GM12878 (cell line): ENCODE results near the gene FKBP4. TPM values are rescaled to one million over a fixed set of nuclear protein-coding genes. Genes with fewer than 3 reads are reported as not detected.

Source experiments
- ATF7 ChIP-seq: fragments of 450-650 bp; IDR thresholded peaks from 2 replicates; pipeline ENCODE4 v1.6.1; 2016; ENCODE audit warnings: low read depth, mild to moderate bottlenecking
- CHD1 ChIP-seq: IDR thresholded peaks from 2 replicates; pipeline ENCODE4 v1.6.1; 2012; ENCODE audit warnings: low read depth, low read length, improper control_type of control experiment
- IKZF2 ChIP-seq, 2 experiments: fragments of 450-650 bp; IDR thresholded peaks; 2 replicates each; pipeline ENCODE4 v1.6.1; 2017; ENCODE audit warnings: mild to moderate bottlenecking in 2 of 2, moderate library complexity in 2 of 2
- MEF2A ChIP-seq: IDR thresholded peaks from 2 replicates; pipeline ENCODE4 v1.6.1; 2011; ENCODE audit warnings: low read depth, mild to moderate bottlenecking, low read length, moderate library complexity; ENCODE audit not compliant: insufficient read depth
- PML ChIP-seq: IDR thresholded peaks from 2 replicates; pipeline ENCODE4 v1.6.1; 2012; ENCODE audit warnings: low read length, inconsistent platforms
- POLR2AphosphoS5 ChIP-seq: IDR thresholded peaks from 2 replicates; pipeline ENCODE4 v1.6.1; 2011; ENCODE audit warnings: mild to moderate bottlenecking, low read length, inconsistent platforms
- RBBP5 ChIP-seq: fragments of 200-600 bp; sonication (generic); conservative IDR thresholded peaks from 2 replicates; pipeline ENCODE4 v1.6.1; 2016
- RFX5 ChIP-seq: IDR thresholded peaks from 2 replicates; pipeline ENCODE4 v1.6.1; 2011; ENCODE audit warnings: low read depth, low read length, improper control_type of control experiment
- RUNX3 ChIP-seq: IDR thresholded peaks from 2 replicates; pipeline ENCODE4 v1.6.1; 2012; ENCODE audit warnings: low read length, inconsistent platforms
- TCF7 ChIP-seq: IDR thresholded peaks from 2 replicates; pipeline ENCODE4 v1.6.1; 2014; ENCODE audit warnings: antibody characterized with exemption, borderline replicate concordance
- ZBED1 ChIP-seq: IDR thresholded peaks from 2 replicates; pipeline ENCODE4 v1.6.1; 2016; ENCODE audit warnings: borderline replicate concordance
- polyA plus RNA-seq, 11 experiments: library from polyadenylated mRNA; depleted of rRNA in 4 of 11; unstranded in 6 of 11; stranded (reverse) in 5 of 11; fragments of >200 nt; fragmentation: Nextera tagmentation in 4 of 11; fragmentation: Illumina TruSeq in 1 of 11; extraction: Ambion mirVana in 4 of 11; extraction: Trizol in 1 of 11; gene quantifications; 1 replicate in 1 of 11; 2 replicates in 10 of 11; pipeline versions ENCODE4 v1.2.1 to v1.2.3, GENCODE V29; 2011 to 2016; ENCODE audit warnings: inconsistent platforms in 2 of 11, missing spikeins in 2 of 11, low read depth in 1 of 11
- total RNA-seq, 4 experiments: library from RNA; depleted of rRNA in 3 of 4; stranded (reverse); fragments of >200 nt in 3 of 4; fragmentation: Illumina TruSeq in 1 of 4; extraction: Trizol in 1 of 4; gene quantifications; 2 replicates each; pipeline versions ENCODE4 v1.2.1 to v1.2.3, GENCODE V29; 2013 to 2021
- TF ChIP-seq, protein P1 (sequence below): fragments of 450-650 bp; IDR thresholded peaks from 2 replicates; pipeline ENCODE4 v1.6.1; 2018; ENCODE audit warnings: borderline replicate concordance, mild to moderate bottlenecking; ENCODE audit not compliant: partially characterized antibody
- TF ChIP-seq, protein P2 (sequence below): IDR thresholded peaks from 2 replicates; pipeline ENCODE4 v1.6.1; 2011; ENCODE audit warnings: borderline replicate concordance, low read depth, mild to moderate bottlenecking, moderate library complexity, low read length; ENCODE audit not compliant: insufficient read depth, poor library complexity, severe bottlenecking
- TF ChIP-seq, protein P3 (sequence below): fragments of 450-650 bp; IDR thresholded peaks from 2 replicates; pipeline ENCODE4 v1.6.1; 2017; ENCODE audit warnings: low read depth, mild to moderate bottlenecking, moderate library complexity
- TF ChIP-seq, protein P4 (sequence below): fragments of 150-350 bp; IDR thresholded peaks from 2 replicates; pipeline ENCODE4 v1.6.1; 2016; ENCODE audit warnings: low read depth, low read length
- TF ChIP-seq, protein P5 (sequence below): IDR thresholded peaks from 2 replicates; pipeline ENCODE4 v1.6.1; 2012; ENCODE audit warnings: low read depth, low read length, improper control_type of control experiment
- TF ChIP-seq, protein P6 (sequence below): fragments of 450-650 bp; IDR thresholded peaks from 2 replicates; pipeline ENCODE4 v1.6.1; 2016; ENCODE audit warnings: mild to moderate bottlenecking

The FKBP4 gene
- total and polyA plus RNA-seq, 10 of the 15 experiments (the other 5 are each of a cell fraction or from before 2014, with no cell fraction given), result 8.9 to 90.0 (median 45.4) TPM

DNA sequence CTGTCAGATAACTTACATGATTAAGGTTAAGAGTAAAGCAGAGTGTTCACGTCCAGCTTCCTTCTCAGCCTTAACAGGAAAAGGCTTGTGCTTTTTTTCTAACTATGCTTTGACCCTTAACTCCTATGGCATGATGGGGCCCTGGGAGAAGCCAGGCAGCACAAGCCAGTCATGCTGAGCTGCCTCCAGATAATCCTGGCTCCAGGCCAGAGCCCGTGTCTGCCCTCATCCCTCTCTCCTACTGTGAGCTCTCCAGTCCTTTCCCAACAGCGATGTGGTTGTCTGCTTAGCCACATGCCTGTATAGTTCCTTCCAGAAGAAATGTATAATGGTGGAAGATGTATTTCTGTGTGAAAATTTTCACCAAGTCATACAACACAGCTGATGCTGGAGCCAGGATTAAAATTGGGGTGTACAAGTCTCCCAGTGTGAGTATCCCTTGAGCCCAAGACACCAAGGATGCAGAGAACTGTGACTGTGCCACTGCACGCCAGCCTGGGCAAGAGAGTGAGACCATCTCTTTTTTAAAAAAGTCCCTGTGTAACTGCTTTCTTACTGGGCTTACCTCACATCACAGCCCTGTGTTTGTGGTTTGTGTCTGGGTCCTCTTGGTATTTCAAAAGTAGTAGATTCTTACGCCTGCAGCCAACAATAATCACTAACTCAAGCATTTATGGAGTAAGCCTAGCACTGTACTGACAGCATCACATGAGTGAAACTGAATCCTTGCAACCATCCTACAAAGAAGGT is 9.8 kb downstream of the FKBP4 start (continued):
- TF ChIP-seq MEF2A (no peak), CHD1 (no peak), IKZF2 (IDR thresholded peaks at IDR 0.05) (no peak), POLR2AphosphoS5 (no peak), RUNX3 (peak; percentile 70; the same call in 1 of the 2 replicates), ATF7 (peak; percentile 30; the same call in 1 of the 2 replicates), PML (no peak), TCF7 (no peak), RBBP5 (no peak), RFX5 (no peak), ZBED1 (no peak)
- TF ChIP-seq, protein P1, sequence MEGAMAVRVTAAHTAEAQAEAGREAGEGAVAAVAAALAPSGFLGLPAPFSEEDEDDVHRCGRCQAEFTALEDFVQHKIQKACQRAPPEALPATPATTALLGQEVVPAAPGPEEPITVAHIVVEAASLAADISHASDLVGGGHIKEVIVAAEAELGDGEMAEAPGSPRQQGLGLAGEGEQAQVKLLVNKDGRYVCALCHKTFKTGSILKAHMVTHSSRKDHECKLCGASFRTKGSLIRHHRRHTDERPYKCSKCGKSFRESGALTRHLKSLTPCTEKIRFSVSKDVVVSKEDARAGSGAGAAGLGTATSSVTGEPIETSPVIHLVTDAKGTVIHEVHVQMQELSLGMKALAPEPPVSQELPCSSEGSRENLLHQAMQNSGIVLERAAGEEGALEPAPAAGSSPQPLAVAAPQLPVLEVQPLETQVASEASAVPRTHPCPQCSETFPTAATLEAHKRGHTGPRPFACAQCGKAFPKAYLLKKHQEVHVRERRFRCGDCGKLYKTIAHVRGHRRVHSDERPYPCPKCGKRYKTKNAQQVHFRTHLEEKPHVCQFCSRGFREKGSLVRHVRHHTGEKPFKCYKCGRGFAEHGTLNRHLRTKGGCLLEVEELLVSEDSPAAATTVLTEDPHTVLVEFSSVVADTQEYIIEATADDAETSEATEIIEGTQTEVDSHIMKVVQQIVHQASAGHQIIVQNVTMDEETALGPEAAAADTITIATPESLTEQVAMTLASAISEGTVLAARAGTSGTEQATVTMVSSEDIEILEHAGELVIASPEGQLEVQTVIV, result no peak
- TF ChIP-seq, protein P2, sequence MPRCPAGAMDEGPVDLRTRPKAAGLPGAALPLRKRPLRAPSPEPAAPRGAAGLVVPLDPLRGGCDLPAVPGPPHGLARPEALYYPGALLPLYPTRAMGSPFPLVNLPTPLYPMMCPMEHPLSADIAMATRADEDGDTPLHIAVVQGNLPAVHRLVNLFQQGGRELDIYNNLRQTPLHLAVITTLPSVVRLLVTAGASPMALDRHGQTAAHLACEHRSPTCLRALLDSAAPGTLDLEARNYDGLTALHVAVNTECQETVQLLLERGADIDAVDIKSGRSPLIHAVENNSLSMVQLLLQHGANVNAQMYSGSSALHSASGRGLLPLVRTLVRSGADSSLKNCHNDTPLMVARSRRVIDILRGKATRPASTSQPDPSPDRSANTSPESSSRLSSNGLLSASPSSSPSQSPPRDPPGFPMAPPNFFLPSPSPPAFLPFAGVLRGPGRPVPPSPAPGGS, result no peak
- TF ChIP-seq, protein P3, sequence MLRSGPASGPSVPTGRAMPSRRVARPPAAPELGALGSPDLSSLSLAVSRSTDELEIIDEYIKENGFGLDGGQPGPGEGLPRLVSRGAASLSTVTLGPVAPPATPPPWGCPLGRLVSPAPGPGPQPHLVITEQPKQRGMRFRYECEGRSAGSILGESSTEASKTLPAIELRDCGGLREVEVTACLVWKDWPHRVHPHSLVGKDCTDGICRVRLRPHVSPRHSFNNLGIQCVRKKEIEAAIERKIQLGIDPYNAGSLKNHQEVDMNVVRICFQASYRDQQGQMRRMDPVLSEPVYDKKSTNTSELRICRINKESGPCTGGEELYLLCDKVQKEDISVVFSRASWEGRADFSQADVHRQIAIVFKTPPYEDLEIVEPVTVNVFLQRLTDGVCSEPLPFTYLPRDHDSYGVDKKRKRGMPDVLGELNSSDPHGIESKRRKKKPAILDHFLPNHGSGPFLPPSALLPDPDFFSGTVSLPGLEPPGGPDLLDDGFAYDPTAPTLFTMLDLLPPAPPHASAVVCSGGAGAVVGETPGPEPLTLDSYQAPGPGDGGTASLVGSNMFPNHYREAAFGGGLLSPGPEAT, result 0 out of 2 replicates have a peak, but pooled peaks have one; percentile 16
- TF ChIP-seq, protein P4, sequence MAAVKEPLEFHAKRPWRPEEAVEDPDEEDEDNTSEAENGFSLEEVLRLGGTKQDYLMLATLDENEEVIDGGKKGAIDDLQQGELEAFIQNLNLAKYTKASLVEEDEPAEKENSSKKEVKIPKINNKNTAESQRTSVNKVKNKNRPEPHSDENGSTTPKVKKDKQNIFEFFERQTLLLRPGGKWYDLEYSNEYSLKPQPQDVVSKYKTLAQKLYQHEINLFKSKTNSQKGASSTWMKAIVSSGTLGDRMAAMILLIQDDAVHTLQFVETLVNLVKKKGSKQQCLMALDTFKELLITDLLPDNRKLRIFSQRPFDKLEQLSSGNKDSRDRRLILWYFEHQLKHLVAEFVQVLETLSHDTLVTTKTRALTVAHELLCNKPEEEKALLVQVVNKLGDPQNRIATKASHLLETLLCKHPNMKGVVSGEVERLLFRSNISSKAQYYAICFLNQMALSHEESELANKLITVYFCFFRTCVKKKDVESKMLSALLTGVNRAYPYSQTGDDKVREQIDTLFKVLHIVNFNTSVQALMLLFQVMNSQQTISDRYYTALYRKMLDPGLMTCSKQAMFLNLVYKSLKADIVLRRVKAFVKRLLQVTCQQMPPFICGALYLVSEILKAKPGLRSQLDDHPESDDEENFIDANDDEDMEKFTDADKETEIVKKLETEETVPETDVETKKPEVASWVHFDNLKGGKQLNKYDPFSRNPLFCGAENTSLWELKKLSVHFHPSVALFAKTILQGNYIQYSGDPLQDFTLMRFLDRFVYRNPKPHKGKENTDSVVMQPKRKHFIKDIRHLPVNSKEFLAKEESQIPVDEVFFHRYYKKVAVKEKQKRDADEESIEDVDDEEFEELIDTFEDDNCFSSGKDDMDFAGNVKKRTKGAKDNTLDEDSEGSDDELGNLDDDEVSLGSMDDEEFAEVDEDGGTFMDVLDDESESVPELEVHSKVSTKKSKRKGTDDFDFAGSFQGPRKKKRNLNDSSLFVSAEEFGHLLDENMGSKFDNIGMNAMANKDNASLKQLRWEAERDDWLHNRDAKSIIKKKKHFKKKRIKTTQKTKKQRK, result no peak
- TF ChIP-seq, protein P5, sequence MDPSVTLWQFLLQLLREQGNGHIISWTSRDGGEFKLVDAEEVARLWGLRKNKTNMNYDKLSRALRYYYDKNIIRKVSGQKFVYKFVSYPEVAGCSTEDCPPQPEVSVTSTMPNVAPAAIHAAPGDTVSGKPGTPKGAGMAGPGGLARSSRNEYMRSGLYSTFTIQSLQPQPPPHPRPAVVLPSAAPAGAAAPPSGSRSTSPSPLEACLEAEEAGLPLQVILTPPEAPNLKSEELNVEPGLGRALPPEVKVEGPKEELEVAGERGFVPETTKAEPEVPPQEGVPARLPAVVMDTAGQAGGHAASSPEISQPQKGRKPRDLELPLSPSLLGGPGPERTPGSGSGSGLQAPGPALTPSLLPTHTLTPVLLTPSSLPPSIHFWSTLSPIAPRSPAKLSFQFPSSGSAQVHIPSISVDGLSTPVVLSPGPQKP, result no peak
- TF ChIP-seq, protein P6, sequence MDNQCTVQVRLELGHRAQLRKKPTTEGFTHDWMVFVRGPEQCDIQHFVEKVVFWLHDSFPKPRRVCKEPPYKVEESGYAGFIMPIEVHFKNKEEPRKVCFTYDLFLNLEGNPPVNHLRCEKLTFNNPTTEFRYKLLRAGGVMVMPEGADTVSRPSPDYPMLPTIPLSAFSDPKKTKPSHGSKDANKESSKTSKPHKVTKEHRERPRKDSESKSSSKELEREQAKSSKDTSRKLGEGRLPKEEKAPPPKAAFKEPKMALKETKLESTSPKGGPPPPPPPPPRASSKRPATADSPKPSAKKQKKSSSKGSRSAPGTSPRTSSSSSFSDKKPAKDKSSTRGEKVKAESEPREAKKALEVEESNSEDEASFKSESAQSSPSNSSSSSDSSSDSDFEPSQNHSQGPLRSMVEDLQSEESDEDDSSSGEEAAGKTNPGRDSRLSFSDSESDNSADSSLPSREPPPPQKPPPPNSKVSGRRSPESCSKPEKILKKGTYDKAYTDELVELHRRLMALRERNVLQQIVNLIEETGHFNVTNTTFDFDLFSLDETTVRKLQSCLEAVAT, result no peak
